Measurements from ENCODE around the gene CHD9. TPM values are rescaled to one million over a fixed set of nuclear protein-coding genes. Genes with fewer than 3 reads are reported as not detected.

The CHD9 gene
- total RNA-seq, 1 experiment from 2014 or later = 25.4 TPM

DNA sequence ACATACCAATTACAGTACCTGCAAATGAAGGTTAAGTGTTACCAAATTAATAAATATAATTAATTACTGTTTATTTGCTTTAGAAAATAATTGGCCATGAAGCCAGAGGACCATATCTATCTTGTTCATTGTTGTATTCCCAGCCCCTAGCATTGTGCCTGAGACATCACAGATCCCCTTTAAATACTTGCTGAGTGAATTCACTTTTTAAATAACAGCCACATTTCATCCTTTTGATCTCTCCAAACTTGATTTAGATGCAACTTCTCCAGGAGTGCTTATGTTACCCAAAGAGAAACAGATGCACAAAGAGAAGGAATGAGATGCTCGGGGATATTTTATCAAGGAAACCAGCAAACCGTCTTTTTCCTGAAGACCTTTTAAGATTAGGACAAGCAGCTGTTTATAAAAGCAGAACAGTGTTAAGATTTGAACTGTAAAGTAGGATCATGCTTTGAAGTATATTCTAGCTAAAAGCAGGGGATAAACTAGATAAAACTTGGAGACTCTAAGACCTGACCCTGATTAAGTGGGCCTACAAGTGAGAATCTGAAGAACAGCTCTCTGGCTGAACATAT is 66.3 kb downstream of the CHD9 start:
- H3K27ac ChIP-seq (ENCODE audit: low read length) = no peak overlapping the region
- ATAC-seq = no peak
- CTCF ChIA-PET = no interaction called here
- no peak for DNase-seq (ENCODE audit: low read depth, low spot score)
- H3K4me3 ChIP-seq (ENCODE audit: low read depth in 2 of 2, low read length in 2 of 2) = no peak overlapping the region
- intact Hi-C loops (cut with micrococcal nuclease; ENCODE audit: unreplicated experiment) (no loop called here), in situ Hi-C loops (cut with HindIII; ENCODE audit: low pct_unique_long_range_greater_than_20kb, low sequenced_read_pairs) (no loop called here)
- no peaks in the 10 kb centered on the region for H3K27me3 ChIP-seq (ENCODE audit: control insufficient read depth, insufficient read depth, low read length)
- TF ChIP-seq, protein P1, sequence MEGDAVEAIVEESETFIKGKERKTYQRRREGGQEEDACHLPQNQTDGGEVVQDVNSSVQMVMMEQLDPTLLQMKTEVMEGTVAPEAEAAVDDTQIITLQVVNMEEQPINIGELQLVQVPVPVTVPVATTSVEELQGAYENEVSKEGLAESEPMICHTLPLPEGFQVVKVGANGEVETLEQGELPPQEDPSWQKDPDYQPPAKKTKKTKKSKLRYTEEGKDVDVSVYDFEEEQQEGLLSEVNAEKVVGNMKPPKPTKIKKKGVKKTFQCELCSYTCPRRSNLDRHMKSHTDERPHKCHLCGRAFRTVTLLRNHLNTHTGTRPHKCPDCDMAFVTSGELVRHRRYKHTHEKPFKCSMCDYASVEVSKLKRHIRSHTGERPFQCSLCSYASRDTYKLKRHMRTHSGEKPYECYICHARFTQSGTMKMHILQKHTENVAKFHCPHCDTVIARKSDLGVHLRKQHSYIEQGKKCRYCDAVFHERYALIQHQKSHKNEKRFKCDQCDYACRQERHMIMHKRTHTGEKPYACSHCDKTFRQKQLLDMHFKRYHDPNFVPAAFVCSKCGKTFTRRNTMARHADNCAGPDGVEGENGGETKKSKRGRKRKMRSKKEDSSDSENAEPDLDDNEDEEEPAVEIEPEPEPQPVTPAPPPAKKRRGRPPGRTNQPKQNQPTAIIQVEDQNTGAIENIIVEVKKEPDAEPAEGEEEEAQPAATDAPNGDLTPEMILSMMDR (IDR thresholded peaks at IDR 0.05) = no peak
- TF ChIP-seq TCF7L2 (IDR thresholded peaks at IDR 0.05; ENCODE audit: low read depth, low read length) = no peak
- no peak for TF ChIP-seq SIN3A (IDR thresholded peaks at IDR 0.05; ENCODE audit: borderline replicate concordance, insufficient read depth, low read depth, low read length)
- no peak for TF ChIP-seq POLR2AphosphoS5 (IDR thresholded peaks at IDR 0.05; ENCODE audit: low read depth, low read length)
- TF ChIP-seq, protein P2, sequence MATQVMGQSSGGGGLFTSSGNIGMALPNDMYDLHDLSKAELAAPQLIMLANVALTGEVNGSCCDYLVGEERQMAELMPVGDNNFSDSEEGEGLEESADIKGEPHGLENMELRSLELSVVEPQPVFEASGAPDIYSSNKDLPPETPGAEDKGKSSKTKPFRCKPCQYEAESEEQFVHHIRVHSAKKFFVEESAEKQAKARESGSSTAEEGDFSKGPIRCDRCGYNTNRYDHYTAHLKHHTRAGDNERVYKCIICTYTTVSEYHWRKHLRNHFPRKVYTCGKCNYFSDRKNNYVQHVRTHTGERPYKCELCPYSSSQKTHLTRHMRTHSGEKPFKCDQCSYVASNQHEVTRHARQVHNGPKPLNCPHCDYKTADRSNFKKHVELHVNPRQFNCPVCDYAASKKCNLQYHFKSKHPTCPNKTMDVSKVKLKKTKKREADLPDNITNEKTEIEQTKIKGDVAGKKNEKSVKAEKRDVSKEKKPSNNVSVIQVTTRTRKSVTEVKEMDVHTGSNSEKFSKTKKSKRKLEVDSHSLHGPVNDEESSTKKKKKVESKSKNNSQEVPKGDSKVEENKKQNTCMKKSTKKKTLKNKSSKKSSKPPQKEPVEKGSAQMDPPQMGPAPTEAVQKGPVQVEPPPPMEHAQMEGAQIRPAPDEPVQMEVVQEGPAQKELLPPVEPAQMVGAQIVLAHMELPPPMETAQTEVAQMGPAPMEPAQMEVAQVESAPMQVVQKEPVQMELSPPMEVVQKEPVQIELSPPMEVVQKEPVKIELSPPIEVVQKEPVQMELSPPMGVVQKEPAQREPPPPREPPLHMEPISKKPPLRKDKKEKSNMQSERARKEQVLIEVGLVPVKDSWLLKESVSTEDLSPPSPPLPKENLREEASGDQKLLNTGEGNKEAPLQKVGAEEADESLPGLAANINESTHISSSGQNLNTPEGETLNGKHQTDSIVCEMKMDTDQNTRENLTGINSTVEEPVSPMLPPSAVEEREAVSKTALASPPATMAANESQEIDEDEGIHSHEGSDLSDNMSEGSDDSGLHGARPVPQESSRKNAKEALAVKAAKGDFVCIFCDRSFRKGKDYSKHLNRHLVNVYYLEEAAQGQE (IDR thresholded peaks at IDR 0.05; ENCODE audit: insufficient read depth in 1 of 2, low read depth in 2 of 2, low read length in 1 of 2) = no peak
- BruUV-seq (replicated peaks) = no TSS peak
- H3K4me1 ChIP-seq (ENCODE audit: control insufficient read depth, insufficient read depth, low read length) = no peaks in the 10 kb centered on the region
- POLR2A ChIA-PET = no interaction called here
- H3K36me3 ChIP-seq (ENCODE audit: control insufficient read depth, insufficient read depth, low read length) = no peaks in the 10 kb centered on the region
- H3K9me3 ChIP-seq (ENCODE audit: control insufficient read depth, insufficient read depth, low read depth, low read length) = no peaks in the 10 kb centered on the region

DNA sequence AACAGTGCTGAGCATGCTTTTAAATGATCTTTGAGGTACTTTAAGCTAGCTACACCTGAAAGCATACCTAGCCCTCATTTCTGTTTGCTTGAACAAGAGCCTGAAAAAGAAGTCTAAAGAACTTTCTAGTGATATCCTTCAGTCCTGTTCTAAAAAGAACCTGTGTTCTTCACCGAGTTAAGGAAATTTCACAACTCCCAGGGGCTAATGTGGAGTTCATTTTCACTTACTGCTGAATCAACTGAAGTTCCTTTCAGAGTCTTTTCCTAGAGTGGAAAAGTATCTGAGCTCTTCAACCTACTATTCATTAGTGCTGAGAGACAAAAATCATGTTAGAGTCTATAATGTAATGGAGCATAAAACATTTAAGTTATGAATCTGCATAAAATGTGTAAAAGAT is 66.9 kb downstream of the CHD9 start:
- in situ Hi-C loops (cut with HindIII; ENCODE audit: low pct_unique_long_range_greater_than_20kb, low sequenced_read_pairs) = no loop called here
- DNase-seq (ENCODE audit: low read depth, low spot score) = no peak
- Histone ChIP-seq H3K27ac (ENCODE audit: low read length) (no peak overlapping the region), H3K36me3 (ENCODE audit: control insufficient read depth, insufficient read depth, low read length) (no peaks in the 10 kb centered on the region), H3K4me1 (ENCODE audit: control insufficient read depth, insufficient read depth, low read length) (no peaks in the 10 kb centered on the region), H3K4me3 (ENCODE audit: low read depth in 2 of 2, low read length in 2 of 2) (no peak overlapping the region), H3K9me3 (ENCODE audit: control insufficient read depth, insufficient read depth, low read depth, low read length) (no peaks in the 10 kb centered on the region), H3K27me3 (ENCODE audit: control insufficient read depth, insufficient read depth, low read length) (no peaks in the 10 kb centered on the region)
- ChIA-PET POLR2A (no interaction called here), CTCF (no interaction called here)
- no TSS peak for BruUV-seq (replicated peaks)
- intact Hi-C loops (cut with micrococcal nuclease; ENCODE audit: unreplicated experiment) = no loop called here
- TF ChIP-seq, protein P2 (IDR thresholded peaks at IDR 0.05; ENCODE audit: insufficient read depth in 1 of 2, low read depth in 2 of 2, low read length in 1 of 2) = no peak
- TF ChIP-seq SIN3A (IDR thresholded peaks at IDR 0.05; ENCODE audit: borderline replicate concordance, insufficient read depth, low read depth, low read length) (no peak), TCF7L2 (IDR thresholded peaks at IDR 0.05; ENCODE audit: low read depth, low read length) (no peak), POLR2AphosphoS5 (IDR thresholded peaks at IDR 0.05; ENCODE audit: low read depth, low read length) (no peak)
- TF ChIP-seq, protein P1 (IDR thresholded peaks at IDR 0.05) = no peak
- no peak for ATAC-seq
